K562 (cell line): ENCODE results near the gene TENT4B. TPM values are rescaled to one million over a fixed set of nuclear protein-coding genes. Genes with fewer than 3 reads are reported as not detected.

ENCODE experiments used
- CEBPG ChIP-seq, 3 experiments: fragments of 200-800 bp in 1 of 3; sonication (Bioruptor generic) in 1 of 3; sonication (generic) in 1 of 3; formaldehyde crosslinking in 1 of 3; IDR thresholded peaks in 2 of 3; conservative IDR thresholded peaks in 1 of 3; 2 replicates each; pipeline versions ENCODE4 v1.6.1 to v1.8.0; 2016 to 2022; ENCODE audit warnings: missing compliant biosample characterization in 2 of 3, missing genetic modification characterization in 2 of 3, mild to moderate bottlenecking in 1 of 3, missing genetic modification reagents in 1 of 3
- ILF3 ChIP-seq: fragments of 450-650 bp; IDR thresholded peaks from 2 replicates; pipeline ENCODE4 v1.6.1; 2018; ENCODE audit warnings: antibody characterized with exemption, mild to moderate bottlenecking, moderate library complexity, borderline replicate concordance
- KDM4B ChIP-seq, 2 experiments: fragments of 450-650 bp in 1 of 2; sonication (generic) in 1 of 2; IDR thresholded peaks; 2 replicates each; pipeline ENCODE4 v1.6.1; 2016 to 2017; ENCODE audit warnings: borderline replicate concordance in 2 of 2, antibody characterized with exemption in 1 of 2, low read depth in 1 of 2, mild to moderate bottlenecking in 1 of 2
- MTF1 ChIP-seq: fragments of 250-450 bp; sonication (Bioruptor Pico); IDR thresholded peaks from 2 replicates; pipeline ENCODE4 v1.9.0; 2021; ENCODE audit warnings: moderate library complexity, mild to moderate bottlenecking, inconsistent platforms, borderline replicate concordance
- PHB ChIP-seq: fragments of 250-450 bp; sonication (Bioruptor Pico); IDR thresholded peaks from 2 replicates; pipeline ENCODE4 v1.5.0; 2021
- POLR2AphosphoS2 ChIP-seq: IDR thresholded peaks from 2 replicates; pipeline ENCODE4 v1.6.1; 2012; ENCODE audit warnings: low read length, improper control_type of control experiment
- RBBP5 ChIP-seq: fragments of 200-600 bp; sonication (generic); IDR thresholded peaks from 2 replicates; pipeline ENCODE4 v1.6.1; 2012; ENCODE audit warnings: borderline replicate concordance, mild to moderate bottlenecking, low read length, control low read depth, inconsistent platforms; ENCODE audit not compliant: insufficient read depth, poor library complexity, severe bottlenecking
- SMC3 ChIP-seq: conservative IDR thresholded peaks from 2 replicates; pipeline ENCODE4 v1.6.1; 2011; ENCODE audit warnings: low read depth, low read length, improper control_type of control experiment; ENCODE audit not compliant: insufficient read depth
- ZNF354B ChIP-seq: fragments of 250-450 bp; sonication (Bioruptor Pico); IDR thresholded peaks from 2 replicates; pipeline ENCODE4 v1.4.0; 2020
- ZNF696 ChIP-seq: fragments of 250-450 bp; sonication (Bioruptor Pico); conservative IDR thresholded peaks from 2 replicates; pipeline ENCODE4 v1.4.0; 2020; ENCODE audit warnings: mild to moderate bottlenecking, moderate library complexity
- polyA plus RNA-seq, 8 experiments: library from polyadenylated mRNA; depleted of rRNA in 4 of 8; stranded (reverse) in 5 of 8; unstranded in 3 of 8; fragments of >200 nt; fragmentation: Nextera tagmentation in 2 of 8; fragmentation: Illumina TruSeq in 1 of 8; extraction: Ambion mirVana in 2 of 8; extraction: Trizol in 1 of 8; gene quantifications; 2 replicates each; pipeline versions ENCODE4 v1.2.1 to v1.2.3, GENCODE V29; 2011 to 2014; ENCODE audit warnings: inconsistent platforms in 1 of 8, missing spikeins in 1 of 8
- total RNA-seq, 7 experiments: library from RNA; depleted of rRNA in 6 of 7; stranded (reverse); fragments of >200 nt in 6 of 7; fragmentation: Illumina TruSeq in 2 of 7; extraction: Trizol in 2 of 7; gene quantifications; 2 replicates each; pipeline versions ENCODE4 v1.2.1 to v1.2.3, GENCODE V29; 2011 to 2021; ENCODE audit warnings: low replicate concordance in 1 of 7
- TF ChIP-seq, protein P1 (sequence below): sonication (generic); formaldehyde crosslinking; IDR thresholded peaks from 2 replicates; pipeline ENCODE4 v1.8.1; 2022; ENCODE audit warnings: missing genetic modification reagents
- TF ChIP-seq, protein P2 (sequence below): IDR thresholded peaks from 3 replicates; pipeline ENCODE4 v1.6.1; 2011; ENCODE audit warnings: borderline replicate concordance, mild to moderate bottlenecking; ENCODE audit not compliant: insufficient read length, insufficient read depth
- TF ChIP-seq, protein P3 (sequence below): sonication (generic); formaldehyde crosslinking; IDR thresholded peaks from 2 replicates; pipeline ENCODE4 v1.8.0; 2022; ENCODE audit warnings: missing genetic modification reagents, mild to moderate bottlenecking, borderline replicate concordance
- TF ChIP-seq, protein P4 (sequence below), 2 experiments: fragments of 250-450 bp in 1 of 2; fragments of 450-650 bp in 1 of 2; sonication (Bioruptor Pico) in 1 of 2; IDR thresholded peaks; 2 replicates each; pipeline versions ENCODE4 v1.6.1 to v1.8.0; 2016 to 2021; ENCODE audit warnings: mild to moderate bottlenecking in 2 of 2, moderate library complexity in 2 of 2, missing compliant biosample characterization in 1 of 2, missing genetic modification characterization in 1 of 2
- TF ChIP-seq, protein P5 (sequence below): fragments of 250-450 bp; sonication (Bioruptor Pico); IDR thresholded peaks from 2 replicates; pipeline ENCODE4 v1.4.0; 2020; ENCODE audit warnings: mild to moderate bottlenecking, moderate library complexity
- TF ChIP-seq, protein P6 (sequence below): sonication (generic); formaldehyde crosslinking; IDR thresholded peaks from 2 replicates; pipeline ENCODE4 v1.8.1; 2023; ENCODE audit warnings: mild to moderate bottlenecking, missing genetic modification reagents, moderate library complexity
- TF ChIP-seq, protein P7 (sequence below): fragments of 450-650 bp; IDR thresholded peaks from 2 replicates; pipeline ENCODE4 v1.6.1; 2016; ENCODE audit warnings: antibody characterized with exemption

Gene TENT4B
- total and polyA plus RNA-seq, 9 of the 15 experiments (the other 6 are each of a cell fraction or from before 2014, with no cell fraction given) = 5.2 to 8.4 (median 7.0) TPM

DNA sequence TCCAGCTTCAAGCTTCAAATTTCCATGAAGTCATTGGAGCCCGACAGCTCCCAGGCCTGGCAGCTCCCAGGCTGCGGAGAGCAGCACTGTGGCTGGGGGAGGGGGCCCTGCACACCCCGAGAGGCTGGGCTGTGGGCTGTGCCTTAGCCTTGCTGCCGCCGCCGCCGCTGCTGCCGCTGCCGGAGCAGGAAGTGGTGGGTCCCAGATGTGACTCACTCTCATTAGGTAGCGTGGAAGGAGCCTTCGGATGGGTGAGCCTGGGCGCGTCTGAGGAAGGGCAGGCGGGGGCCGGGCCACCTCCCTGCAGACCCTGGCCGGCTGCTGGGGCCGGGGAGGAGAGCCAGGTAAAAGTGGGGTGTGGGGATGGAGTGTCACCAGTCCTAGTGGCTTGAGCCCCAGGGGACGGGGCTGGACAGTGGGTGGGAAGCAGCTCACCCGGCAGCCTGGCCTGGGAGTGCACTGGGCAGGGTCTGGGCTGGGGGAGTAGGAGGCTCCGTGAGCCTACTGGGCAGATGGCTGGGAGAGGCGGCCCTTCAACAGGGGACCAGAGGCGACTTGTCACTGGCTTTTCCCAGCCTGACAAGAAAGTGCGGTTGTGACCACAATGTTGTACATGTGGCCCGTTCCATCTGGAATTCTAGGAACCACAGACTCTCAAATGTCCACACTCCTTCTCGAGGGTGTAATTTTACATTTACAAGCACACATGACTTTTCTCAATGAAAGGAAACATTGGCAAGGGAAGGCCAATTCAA lies 113.4 kb downstream of the TENT4B start, which contains the start of gene ADCY7 (continued):
- TF ChIP-seq, protein P1, sequence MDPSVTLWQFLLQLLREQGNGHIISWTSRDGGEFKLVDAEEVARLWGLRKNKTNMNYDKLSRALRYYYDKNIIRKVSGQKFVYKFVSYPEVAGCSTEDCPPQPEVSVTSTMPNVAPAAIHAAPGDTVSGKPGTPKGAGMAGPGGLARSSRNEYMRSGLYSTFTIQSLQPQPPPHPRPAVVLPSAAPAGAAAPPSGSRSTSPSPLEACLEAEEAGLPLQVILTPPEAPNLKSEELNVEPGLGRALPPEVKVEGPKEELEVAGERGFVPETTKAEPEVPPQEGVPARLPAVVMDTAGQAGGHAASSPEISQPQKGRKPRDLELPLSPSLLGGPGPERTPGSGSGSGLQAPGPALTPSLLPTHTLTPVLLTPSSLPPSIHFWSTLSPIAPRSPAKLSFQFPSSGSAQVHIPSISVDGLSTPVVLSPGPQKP = no peak
- TF ChIP-seq MTF1 (no peak), SMC3 (no peak), POLR2AphosphoS2 (no peak), PHB (no peak), CEBPG (CRISPR knock-in tag; IDR thresholded peaks at IDR 0.05) (no peak), CEBPG (tag; conservative IDR thresholded peaks at IDR 0.05 in 1 of 2, IDR thresholded peaks at IDR 0.05 in 1 of 2) (no peak), KDM4B (IDR thresholded peaks at IDR 0.05; ENCODE audit: borderline replicate concordance in 2 of 2, low read depth in 1 of 2) (no peak), RBBP5 (peak; percentile 56), ILF3 (no peak), ZNF696 (CRISPR knock-in tag) (no peak), ZNF354B (CRISPR knock-in tag) (no peak)
- TF ChIP-seq, protein P2, sequence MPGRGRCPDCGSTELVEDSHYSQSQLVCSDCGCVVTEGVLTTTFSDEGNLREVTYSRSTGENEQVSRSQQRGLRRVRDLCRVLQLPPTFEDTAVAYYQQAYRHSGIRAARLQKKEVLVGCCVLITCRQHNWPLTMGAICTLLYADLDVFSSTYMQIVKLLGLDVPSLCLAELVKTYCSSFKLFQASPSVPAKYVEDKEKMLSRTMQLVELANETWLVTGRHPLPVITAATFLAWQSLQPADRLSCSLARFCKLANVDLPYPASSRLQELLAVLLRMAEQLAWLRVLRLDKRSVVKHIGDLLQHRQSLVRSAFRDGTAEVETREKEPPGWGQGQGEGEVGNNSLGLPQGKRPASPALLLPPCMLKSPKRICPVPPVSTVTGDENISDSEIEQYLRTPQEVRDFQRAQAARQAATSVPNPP = no peak
- TF ChIP-seq, protein P3, sequence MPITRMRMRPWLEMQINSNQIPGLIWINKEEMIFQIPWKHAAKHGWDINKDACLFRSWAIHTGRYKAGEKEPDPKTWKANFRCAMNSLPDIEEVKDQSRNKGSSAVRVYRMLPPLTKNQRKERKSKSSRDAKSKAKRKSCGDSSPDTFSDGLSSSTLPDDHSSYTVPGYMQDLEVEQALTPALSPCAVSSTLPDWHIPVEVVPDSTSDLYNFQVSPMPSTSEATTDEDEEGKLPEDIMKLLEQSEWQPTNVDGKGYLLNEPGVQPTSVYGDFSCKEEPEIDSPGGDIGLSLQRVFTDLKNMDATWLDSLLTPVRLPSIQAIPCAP (CRISPR knock-in tag) = no peak
- TF ChIP-seq, protein P4, sequence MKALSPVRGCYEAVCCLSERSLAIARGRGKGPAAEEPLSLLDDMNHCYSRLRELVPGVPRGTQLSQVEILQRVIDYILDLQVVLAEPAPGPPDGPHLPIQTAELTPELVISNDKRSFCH (CRISPR knock-in tag; IDR thresholded peaks at IDR 0.05) = no peak
- TF ChIP-seq, protein P4 (tag; IDR thresholded peaks at IDR 0.05) = no peak
- TF ChIP-seq, protein P5, sequence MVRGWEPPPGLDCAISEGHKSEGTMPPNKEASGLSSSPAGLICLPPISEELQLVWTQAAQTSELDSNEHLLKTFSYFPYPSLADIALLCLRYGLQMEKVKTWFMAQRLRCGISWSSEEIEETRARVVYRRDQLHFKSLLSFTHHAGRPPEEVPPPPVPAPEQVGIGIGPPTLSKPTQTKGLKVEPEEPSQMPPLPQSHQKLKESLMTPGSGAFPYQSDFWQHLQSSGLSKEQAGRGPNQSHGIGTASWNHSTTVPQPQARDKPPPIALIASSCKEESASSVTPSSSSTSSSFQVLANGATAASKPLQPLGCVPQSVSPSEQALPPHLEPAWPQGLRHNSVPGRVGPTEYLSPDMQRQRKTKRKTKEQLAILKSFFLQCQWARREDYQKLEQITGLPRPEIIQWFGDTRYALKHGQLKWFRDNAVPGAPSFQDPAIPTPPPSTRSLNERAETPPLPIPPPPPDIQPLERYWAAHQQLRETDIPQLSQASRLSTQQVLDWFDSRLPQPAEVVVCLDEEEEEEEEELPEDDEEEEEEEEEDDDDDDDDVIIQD (CRISPR knock-in tag) = no peak
- TF ChIP-seq, protein P6, sequence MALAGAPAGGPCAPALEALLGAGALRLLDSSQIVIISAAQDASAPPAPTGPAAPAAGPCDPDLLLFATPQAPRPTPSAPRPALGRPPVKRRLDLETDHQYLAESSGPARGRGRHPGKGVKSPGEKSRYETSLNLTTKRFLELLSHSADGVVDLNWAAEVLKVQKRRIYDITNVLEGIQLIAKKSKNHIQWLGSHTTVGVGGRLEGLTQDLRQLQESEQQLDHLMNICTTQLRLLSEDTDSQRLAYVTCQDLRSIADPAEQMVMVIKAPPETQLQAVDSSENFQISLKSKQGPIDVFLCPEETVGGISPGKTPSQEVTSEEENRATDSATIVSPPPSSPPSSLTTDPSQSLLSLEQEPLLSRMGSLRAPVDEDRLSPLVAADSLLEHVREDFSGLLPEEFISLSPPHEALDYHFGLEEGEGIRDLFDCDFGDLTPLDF (CRISPR knock-in tag) = no peak
- TF ChIP-seq, protein P7, sequence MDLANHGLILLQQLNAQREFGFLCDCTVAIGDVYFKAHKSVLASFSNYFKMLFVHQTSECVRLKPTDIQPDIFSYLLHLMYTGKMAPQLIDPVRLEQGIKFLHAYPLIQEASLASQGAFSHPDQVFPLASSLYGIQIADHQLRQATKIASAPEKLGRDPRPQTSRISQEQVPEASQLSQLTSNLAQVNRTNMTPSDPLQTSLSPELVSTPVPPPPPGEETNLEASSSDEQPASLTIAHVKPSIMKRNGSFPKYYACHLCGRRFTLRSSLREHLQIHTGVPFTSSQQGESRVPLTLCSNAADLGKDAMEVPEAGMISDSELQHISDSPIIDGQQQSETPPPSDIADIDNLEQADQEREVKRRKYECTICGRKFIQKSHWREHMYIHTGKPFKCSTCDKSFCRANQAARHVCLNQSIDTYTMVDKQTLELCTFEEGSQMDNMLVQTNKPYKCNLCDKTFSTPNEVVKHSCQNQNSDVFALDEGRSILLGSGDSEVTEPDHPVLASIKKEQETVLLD = 0 out of 2 replicates have a peak, but pooled peaks have one; percentile 32
